RKO (cell line): ENCODE measurements around the gene FAM3C.

Source experiments
- DNase-seq: peaks from one replicate; pipeline ENCODE4 v3.0.0-alpha.2; 2016; ENCODE audit warnings: low spot score

The FAM3C gene

GRCh38 chr7:121410829-121411596 lies 14.9 kb upstream of the FAM3C start:
- no peak for DNase-seq

GRCh38 chr7:121406944-121407343 lies 10.8 kb upstream of the FAM3C start:
- no peak for DNase-seq

- DNase-seq = no peak
These were observed 10.4 kb upstream of the FAM3C start for GRCh38 chr7:121406461-121406860.

DNA sequence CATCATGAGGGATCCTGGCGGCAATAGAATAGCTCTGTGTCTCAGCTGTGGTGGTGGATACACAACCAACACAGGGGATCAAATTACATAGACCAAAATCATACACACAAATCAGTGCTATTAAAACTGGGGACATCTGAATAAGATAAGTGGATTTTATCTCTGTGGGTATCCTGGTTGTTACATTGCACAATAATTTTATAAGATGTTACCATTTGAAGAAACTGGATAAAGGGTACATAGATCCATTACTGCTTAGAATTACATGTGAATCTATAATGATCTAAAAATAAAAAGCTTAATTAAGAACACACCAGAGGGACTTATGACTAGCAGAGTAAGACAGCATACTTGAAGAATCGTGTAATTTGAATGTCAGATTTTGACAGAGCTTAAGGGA lies 8.2 kb upstream of the FAM3C start:
- no peak for DNase-seq

- DNase-seq = no peak
These were observed 6.6 kb upstream of the FAM3C start for GRCh38 chr7:121402701-121403100.

GRCh38 chr7:121401896-121402295 lies 5.8 kb upstream of the FAM3C start:
- no peak for DNase-seq

DNA sequence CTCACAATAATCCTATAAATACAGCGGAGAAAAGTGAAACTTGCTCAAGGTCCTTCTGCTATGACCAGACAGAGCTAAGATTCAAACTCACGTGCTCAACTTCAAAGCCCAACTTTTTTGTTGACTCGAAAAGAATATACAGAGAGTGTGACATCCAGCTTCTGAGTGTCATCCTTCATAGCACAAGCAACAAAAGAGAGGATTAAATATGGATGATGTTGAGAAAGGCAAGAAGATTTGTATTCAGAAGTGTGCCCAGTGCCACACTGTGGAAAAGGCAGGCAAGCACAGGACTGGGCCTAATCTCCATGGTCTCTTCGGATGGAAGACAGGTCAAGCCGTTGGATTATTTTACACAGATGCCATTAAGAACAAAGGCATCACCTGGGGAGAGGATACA lies 2.1 kb upstream of the FAM3C start:
- DNase-seq = peak; percentile 56

GRCh38 chr7:121397822-121398221 lies 1.7 kb upstream of the FAM3C start:
- DNase-seq = no peak

GRCh38 chr7:121397361-121397760 lies 1.3 kb upstream of the FAM3C start:
- no peak for DNase-seq

DNA sequence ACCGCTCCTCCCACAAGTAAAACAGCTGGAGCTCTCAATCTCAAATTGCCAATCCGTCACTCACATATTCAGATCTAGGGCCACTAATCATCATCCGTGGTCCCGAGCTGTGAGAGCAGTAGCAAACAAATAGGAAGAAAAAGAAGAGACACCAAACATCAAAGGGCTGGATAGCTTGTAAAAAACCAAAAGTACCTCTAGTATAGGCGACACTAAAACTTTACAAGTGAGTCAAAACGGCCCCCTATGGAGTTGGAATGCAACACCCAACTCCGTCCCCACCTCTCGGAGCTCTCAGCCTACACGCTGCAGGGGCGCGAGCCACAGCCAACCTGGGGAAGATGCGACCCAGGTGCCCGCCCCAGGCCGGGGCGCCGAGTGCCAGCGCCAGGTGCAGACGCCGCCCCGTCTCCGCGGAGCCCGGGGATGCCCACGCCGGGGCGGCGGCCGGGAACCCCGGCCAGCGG lies 581 bp downstream of the FAM3C start:
- DNase-seq = peak; percentile 61

GRCh38 chr7:121394709-121395140 lies 1.4 kb downstream of the FAM3C start:
- peak; percentile 67 for DNase-seq

GRCh38 chr7:121393005-121393366 lies 3.1 kb downstream of the FAM3C start:
- no peak for DNase-seq

DNA sequence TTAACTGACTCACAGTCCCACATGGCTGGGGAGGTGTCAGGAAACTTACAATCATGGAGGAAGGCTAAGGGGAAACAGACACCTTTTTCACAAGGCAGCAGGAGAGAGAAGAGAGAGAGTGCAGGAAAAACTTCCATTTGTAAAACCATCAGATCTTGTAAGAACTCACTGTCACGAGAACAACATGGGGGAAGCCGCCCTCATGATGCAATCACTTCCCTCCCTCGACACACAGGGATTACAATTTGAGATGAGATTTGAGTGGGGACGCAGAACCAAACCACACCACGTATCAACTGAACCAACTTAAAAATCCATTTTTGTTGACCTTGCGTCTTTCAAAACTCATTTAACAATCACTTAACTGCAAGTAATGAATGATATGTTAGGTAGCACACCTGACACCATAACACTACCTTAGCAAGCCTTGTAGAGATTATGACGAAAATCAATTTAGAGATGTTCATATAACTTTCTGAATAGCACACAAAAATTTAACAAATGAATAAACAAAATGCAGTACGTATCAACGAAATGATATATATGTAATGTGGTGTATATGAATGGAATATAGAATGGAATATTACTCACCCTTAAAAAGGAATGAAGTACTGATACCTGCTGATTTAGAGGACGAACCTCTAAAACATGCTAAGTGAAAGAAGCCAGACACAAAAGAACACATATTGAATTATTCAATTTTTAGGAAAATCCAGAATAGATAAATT lies 3.7 kb downstream of the FAM3C start:
- DNase-seq = no peak

- no peak for DNase-seq
These were observed 4.4 kb downstream of the FAM3C start for GRCh38 chr7:121391686-121392085.

- DNase-seq = no peak
These were observed 5.5 kb downstream of the FAM3C start for GRCh38 chr7:121390617-121391016.

DNA sequence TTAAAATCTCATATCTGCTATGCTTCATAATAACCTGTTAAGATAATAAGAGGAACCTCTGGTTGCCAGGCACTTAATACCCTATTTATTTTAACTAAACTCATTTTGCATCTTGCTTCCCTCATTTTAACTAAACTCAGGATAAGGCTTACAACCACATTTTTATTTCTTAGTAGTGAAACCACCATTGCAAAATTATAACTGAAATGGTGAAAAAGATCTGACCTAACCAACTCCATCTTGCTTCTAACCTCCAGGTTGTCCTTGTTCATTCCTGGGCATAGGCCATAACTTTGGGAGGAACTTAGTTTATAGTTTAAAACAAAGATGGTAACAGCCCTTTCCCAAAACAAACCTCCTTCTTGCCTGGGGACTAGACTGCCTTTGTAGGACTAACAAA lies 6.0 kb downstream of the FAM3C start:
- DNase-seq = no peak

GRCh38 chr7:121388950-121389349 lies 7.2 kb downstream of the FAM3C start:
- no peak for DNase-seq

- no peak for DNase-seq
These were observed 10.3 kb downstream of the FAM3C start for GRCh38 chr7:121385800-121386179.

GRCh38 chr7:121385056-121385799 lies 10.9 kb downstream of the FAM3C start:
- no peak for DNase-seq

- no peak for DNase-seq
These were observed 11.8 kb downstream of the FAM3C start for GRCh38 chr7:121384265-121384664.

DNA sequence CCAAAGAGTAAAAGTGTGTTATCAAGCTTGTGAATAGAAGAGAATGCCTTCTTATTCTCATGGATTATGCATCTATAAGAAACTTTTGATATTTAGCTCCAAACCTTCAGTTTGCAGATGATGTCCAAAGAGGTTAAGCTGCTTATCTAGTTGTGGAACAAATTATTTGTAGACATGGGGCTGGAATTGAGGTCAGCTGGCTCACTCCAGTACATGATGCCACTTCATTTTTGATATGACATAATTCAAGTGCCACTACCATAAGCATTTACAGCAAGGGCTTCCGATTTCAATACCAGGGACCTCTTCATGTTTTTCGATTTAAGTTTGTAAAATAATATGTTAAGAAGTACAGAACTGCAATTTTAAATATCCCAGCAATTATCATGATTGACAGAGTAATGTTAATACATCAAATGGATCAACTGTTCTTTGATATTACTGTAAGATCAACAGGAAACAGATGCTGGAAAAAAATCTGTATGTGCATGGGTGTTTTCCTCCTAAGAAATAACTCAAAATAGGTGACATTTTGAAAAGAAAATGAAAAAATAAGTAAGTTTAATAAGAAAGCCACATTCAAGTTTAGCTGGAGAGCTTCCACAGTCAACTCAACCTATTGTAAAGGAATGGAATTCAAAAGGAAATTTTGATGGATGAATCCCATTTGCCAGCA lies 12.7 kb downstream of the FAM3C start:
- DNase-seq = no peak

- no peak for DNase-seq
These were observed 13.6 kb downstream of the FAM3C start for GRCh38 chr7:121382473-121382872.
